ENCODE measurements around the gene ZNF507.

- TF ChIP-seq CTCF (IDR thresholded peaks at IDR 0.05; ENCODE audit: low read depth, low read length) (no peak), EZH2phosphoT487 (IDR thresholded peaks at IDR 0.05; ENCODE audit: low read depth) (no peak)
Observed at GRCh38 chr19:32372726-32373517, 27.5 kb downstream of the ZNF507 start.

All from OCI-LY3 (cell line).